Measurements from ENCODE around the gene B3GALT6.

B3GALT6 gene

GRCh38 chr1:1228596-1229321, 3.3 kb upstream of the B3GALT6 start:
- no peak for TF ChIP-seq CTCF (IDR thresholded peaks at IDR 0.05; ENCODE audit: low read length, missing control alignments)
- H3K4me3 ChIP-seq (replicated peaks; ENCODE audit: low read depth, low read length) = no peak overlapping the region
- DNase-seq (ENCODE audit: low read depth) = no peak

- no peak for DNase-seq (ENCODE audit: low read depth)
- no peak for TF ChIP-seq CTCF (IDR thresholded peaks at IDR 0.05; ENCODE audit: low read length, missing control alignments)
- H3K4me3 ChIP-seq (replicated peaks; ENCODE audit: low read depth, low read length) = no peak overlapping the region
Observed at GRCh38 chr1:1229770-1230169, 2.3 kb upstream of the B3GALT6 start.

- peak; percentile 75 for DNase-seq (ENCODE audit: low read depth)
- peak overlapping the region; percentile 89 for H3K4me3 ChIP-seq (replicated peaks; ENCODE audit: low read depth, low read length)
- TF ChIP-seq CTCF (IDR thresholded peaks at IDR 0.05; ENCODE audit: low read length, missing control alignments) = peak; percentile 47
Observed at GRCh38 chr1:1230656-1231399, 1.2 kb upstream of the B3GALT6 start.

- no peak for TF ChIP-seq CTCF (IDR thresholded peaks at IDR 0.05; ENCODE audit: low read length, missing control alignments)
- H3K4me3 ChIP-seq (replicated peaks; ENCODE audit: low read depth, low read length) = peak within 1 kb of the TSS; percentile 89
- peak; percentile 97 for DNase-seq (ENCODE audit: low read depth)
Observed at GRCh38 chr1:1231400-1232207, 433 bp upstream of the B3GALT6 start, which contains the start of gene SDF4. TSS of gene SDF4 (minus strand) at chr1:1232001. CDS start at chr1:1228772, 3,229 bp downstream.

- H3K4me3 ChIP-seq (replicated peaks; ENCODE audit: low read depth, low read length) = no peak overlapping the region
- TF ChIP-seq CTCF (IDR thresholded peaks at IDR 0.05; ENCODE audit: low read length, missing control alignments) = no peak
- DNase-seq (ENCODE audit: low read depth) = no peak
Observed at GRCh38 chr1:1232796-1233566, 944 bp downstream of the B3GALT6 start.

GRCh38 chr1:1233567-1233892, 1.5 kb downstream of the B3GALT6 start:
- TF ChIP-seq CTCF (IDR thresholded peaks at IDR 0.05; ENCODE audit: low read length, missing control alignments) = no peak
- H3K4me3 ChIP-seq (replicated peaks; ENCODE audit: low read depth, low read length) = no peak overlapping the region

More at GRCh38 chr1:1233567-1233892, 1.5 kb downstream of the B3GALT6 start:
- no peak for DNase-seq (ENCODE audit: low read depth)
